GM12891 (cell line): ENCODE data around the gene CLIC6.
"Not testable (repeated sequence)": the region's sequence is repeated elsewhere in the genome, so short reads cannot be mapped to it uniquely, and the experiment has no call there.

Experiments used
- DNase-seq: peaks from one replicate; pipeline ENCODE4 v3.0.0; 2011; ENCODE audit warnings: low spot score; ENCODE audit not compliant: insufficient read length
- FAIRE-seq: peaks from 2 replicates; lab custom pipeline; 2011; peaks lifted over from hg19 to GRCh38; lab: Jason Lieb, UNC
- PAX5 ChIP-seq: IDR thresholded peaks from 2 replicates; pipeline ENCODE4 v1.6.1; 2011; ENCODE audit warnings: low read length, moderate library complexity, mild to moderate bottlenecking; ENCODE audit not compliant: insufficient read depth, severe bottlenecking
- POLR2A ChIP-seq: IDR thresholded peaks from 2 replicates; pipeline ENCODE4 v1.6.1; 2011; ENCODE audit warnings: low read depth, low read length, control low read depth
- POLR2AphosphoS5 ChIP-seq: IDR thresholded peaks from 2 replicates; pipeline ENCODE4 v1.6.1; 2011; ENCODE audit warnings: low read depth, low read length, control low read depth
- POU2F2 ChIP-seq: IDR thresholded peaks from 2 replicates; pipeline ENCODE4 v1.6.1; 2011; ENCODE audit warnings: low read depth, mild to moderate bottlenecking, control low read depth, low read length, moderate library complexity
- SPI1 ChIP-seq: IDR thresholded peaks from 2 replicates; pipeline ENCODE4 v1.6.1; 2011; ENCODE audit warnings: low read depth, low read length, control low read depth
- TAF1 ChIP-seq: IDR thresholded peaks from 2 replicates; pipeline ENCODE4 v1.6.1; 2011; ENCODE audit warnings: low read depth, low read length, control low read depth

CLIC6 gene

DNA sequence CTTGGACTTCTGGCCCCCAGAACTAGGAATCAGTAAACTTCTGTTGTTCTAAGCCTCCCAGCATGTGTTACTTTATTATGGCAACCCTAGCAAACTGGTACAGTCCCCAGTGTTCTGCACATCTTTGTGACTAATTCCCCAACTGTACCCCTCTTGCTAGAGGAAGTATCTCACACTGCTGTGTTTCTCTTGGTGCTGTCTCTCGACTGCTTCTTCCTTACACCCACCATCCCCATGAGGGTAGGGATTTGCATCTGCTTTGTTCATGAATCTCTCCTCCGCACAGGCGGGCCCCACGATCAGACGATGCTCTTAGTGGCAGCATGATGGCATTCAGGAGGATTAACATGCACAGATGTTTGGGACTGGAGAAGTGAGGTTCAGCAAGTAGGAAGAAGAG, 46.7 kb downstream of the CLIC6 start:
- DNase-seq = no peak
- no peak; the same call in 1 of the 2 replicates for TF ChIP-seq POU2F2
- peak; percentile 8; the same call in 1 of the 2 replicates for TF ChIP-seq SPI1
- FAIRE-seq = peak; percentile 50

DNA sequence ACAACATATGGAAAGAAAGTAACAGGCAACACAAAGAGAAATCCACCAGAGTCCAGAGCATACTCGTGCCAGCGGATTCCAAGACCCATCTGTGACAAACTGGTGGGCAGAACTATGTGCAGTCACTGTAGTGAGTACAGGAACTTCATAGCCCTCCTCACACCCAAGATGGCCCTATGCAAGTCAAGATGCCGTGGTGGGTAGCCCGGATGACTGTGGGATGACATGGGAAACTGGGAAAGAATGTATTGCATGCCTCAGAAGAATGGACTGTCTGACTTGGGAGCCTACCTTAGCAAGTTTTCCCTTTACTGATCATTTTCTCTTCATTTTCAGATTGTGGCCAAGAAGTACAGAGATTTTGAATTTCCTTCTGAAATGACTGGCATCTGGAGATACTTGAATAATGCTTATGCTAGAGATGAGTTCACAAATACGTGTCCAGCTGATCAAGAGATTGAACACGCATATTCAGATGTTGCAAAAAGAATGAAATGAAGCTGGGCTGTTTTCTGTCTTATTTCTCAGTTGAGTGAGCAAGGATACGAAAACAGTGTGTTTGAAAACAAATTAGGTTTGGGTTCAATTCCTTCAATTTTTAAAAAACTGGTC, 47.3 kb downstream of the CLIC6 start:
- DNase-seq (no peak), FAIRE-seq (no peak)
- TF ChIP-seq TAF1 = no peak

DNA sequence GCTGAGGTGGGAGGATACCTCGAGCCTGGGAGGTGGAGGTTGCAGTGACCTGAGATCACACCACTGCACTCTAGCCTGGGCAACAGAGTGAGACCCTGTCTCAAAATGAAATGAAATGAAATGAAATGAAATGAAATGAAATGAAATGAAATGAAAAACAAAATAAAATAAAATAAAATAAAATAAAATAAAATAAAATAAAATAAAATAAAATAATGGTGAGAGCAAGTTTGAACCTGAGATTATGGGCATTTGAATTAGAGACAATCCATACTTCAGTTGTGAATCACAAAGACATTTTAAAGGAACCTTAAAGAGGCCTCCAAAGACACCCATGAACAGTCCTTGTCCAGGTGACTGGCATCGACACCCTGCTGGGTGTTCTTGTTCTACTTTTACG, 49.7 kb downstream of the CLIC6 start:
- not testable (repeated sequence) for DNase-seq, FAIRE-seq

DNA sequence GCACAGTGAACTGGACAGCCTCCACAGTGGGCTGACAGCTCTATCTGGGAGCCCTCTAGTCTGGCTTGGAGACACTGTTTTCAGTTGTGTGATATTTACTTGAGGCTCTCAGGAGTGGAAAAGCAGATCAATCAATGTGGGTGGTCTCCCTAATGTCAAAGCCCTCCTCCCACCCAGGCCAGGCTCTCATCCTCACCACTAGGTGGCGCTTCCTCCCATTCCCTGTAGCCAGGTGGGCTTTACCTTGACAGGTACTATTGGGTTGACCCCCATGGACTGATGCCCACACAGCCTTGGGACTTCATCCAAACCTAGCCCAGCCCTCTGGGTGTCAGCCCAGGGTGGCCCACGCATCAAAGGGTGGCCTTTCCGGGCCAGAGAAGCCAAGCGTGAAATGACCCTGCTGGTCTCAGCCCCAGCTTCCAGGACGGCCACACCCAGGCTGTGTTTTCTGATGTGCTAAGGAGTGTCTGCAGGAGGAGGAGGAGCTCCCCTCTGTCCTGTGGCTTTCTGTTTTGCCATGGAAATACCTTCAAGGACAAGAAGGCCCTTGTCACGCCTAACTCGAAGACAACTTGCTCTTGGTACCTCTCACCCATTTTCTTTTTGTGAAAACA, 54.0 kb downstream of the CLIC6 start:
- DNase-seq (no peak), FAIRE-seq (no peak)
- TF ChIP-seq SPI1 (no peak), POLR2AphosphoS5 (no peak), TAF1 (no peak), POU2F2 (no peak), PAX5 (no peak), POLR2A (no peak)

DNA sequence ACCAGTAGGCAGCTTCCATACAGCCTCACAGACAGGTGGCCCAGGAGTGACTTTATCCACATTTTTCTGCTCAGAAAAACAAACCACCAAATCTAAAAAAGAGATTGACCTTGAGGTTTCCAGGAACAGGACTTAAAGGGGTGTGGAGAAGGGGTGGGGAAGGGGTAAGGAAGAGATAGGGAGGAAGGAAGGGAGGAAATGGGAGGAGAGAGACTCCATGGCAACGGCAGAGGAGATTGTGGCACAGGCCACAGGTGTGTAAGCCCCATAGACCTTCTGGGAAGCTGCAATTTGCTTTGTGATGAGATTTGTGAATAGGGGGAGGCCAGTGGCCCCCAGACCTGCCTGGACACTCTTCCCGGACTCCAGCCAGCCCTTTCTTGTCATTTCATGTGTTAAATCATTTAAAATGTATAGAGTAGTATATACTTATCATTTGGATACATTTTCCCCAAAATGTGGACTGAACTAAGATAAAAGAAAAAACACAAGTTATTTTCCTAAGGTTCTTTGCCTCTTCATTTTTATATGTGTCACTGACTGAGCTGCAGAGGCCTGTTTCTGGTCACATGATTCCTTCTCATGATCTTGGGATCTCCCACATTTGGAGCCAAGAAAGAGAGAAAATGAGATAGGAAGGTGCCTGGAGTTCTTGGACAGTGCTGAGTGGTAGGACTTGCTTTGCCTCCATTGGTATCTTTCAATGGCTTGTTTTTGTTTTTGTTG, 55.5 kb downstream of the CLIC6 start:
- no peak for FAIRE-seq
- no peak for DNase-seq
- TF ChIP-seq TAF1 (no peak), POLR2A (no peak), POU2F2 (no peak), POLR2AphosphoS5 (no peak), PAX5 (no peak), SPI1 (no peak)

DNA sequence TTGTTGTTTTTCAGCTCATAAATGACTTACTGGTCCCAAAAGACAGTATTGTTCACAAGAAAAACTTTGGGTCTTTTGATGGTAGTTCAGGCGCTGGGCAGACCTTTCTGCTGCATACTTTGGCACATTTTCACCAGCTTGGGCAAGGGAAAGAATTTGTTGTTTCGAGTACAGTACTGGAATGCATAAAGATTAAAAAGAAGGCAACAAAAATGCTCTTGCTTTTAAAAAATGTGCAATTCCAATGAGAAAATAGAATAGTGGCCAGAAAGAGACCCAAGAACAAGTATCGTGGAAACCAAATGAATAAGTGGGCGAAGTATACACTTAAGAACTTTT, 56.0 kb downstream of the CLIC6 start:
- TF ChIP-seq PAX5 = no peak
- TF ChIP-seq POLR2A = no peak
- no peak for TF ChIP-seq POLR2AphosphoS5
- no peak for TF ChIP-seq SPI1
- no peak for TF ChIP-seq TAF1
- TF ChIP-seq POU2F2 = no peak
- DNase-seq = no peak
- FAIRE-seq = no peak

DNA sequence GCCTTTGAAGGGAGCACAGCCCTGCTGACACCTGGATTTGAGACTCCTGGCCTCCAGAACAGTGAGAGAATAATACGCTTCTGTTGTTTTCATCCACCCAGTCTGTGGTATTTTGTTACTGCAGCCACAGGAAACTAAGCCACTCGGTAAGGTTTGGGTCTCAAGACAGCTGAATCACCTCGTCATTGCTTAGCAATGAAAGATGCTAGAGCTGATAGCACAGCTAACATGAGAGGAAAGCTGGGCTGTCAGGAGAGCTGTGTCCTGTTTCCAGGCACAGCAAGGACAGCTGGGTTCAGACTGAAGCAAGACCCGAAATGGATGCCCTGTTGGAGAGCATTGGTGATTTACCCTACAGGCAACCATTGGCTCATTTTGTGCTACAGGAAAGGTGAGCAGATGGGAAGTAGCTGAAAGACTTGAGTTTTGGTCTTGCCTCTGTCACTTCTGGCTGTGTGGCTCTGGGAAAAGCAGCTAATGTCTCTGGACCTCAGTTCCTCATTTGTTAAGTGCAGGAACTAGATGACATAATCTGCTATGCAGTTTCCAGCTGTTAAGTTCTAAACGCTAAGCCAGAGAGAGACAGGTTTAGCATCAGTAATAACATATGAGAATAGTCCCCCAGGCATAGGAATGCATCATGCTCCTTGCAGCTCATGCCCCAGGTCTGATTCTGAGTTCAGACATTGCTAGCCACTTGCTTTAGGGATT, 58.0 kb downstream of the CLIC6 start:
- no peak for DNase-seq
- peak; percentile 83 for TF ChIP-seq SPI1
- no peak for TF ChIP-seq TAF1
- TF ChIP-seq PAX5 = no peak
- no peak for FAIRE-seq

DNA sequence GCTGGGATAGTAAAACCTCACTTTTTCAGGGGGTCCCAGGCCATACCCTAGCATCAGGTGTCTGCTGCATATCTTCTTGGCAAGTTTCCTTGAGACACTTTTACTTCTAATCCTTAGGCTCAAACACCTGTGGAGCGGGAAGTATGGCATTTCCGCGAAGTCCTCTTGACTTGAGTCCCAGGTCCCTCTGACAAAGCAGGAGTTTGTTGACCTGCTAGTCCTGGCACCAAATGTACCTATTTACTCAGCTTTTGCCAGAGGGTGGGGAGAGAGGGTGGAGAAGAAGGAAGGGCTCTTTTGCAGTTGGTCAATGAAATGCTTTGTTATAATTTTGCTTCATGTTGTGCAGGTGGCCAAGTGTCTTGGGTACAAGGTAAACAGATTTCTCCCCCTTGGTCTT, 59.7 kb downstream of the CLIC6 start:
- no peak for DNase-seq
- no peak for FAIRE-seq
- no peak for TF ChIP-seq POU2F2
- TF ChIP-seq TAF1 = no peak
- TF ChIP-seq SPI1 = no peak
- TF ChIP-seq POLR2AphosphoS5 = no peak
- no peak for TF ChIP-seq PAX5
- no peak for TF ChIP-seq POLR2A

DNA sequence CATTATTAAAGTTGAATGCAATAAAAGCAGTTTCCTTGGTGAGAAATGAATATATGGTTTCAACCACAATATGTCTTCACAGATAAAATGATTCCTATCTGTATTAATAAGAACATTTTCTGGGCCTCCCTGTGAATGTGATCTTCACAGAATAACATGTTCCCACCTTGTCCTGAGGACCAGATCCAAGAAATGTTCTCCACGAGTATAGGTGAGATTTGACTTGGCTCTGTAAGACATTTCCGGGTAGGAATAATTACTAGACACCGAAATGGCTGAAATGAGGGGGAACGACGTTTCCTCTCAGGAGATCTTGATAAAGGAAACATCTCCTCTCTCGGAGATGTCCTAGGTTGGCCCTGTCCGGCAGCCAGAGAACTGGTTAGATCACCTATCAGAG, 61.4 kb downstream of the CLIC6 start:
- no peak for DNase-seq
- TF ChIP-seq POLR2AphosphoS5 = no peak
- no peak for TF ChIP-seq TAF1
- TF ChIP-seq POU2F2 = no peak
- no peak for TF ChIP-seq POLR2A
- no peak for TF ChIP-seq SPI1
- no peak for FAIRE-seq

DNA sequence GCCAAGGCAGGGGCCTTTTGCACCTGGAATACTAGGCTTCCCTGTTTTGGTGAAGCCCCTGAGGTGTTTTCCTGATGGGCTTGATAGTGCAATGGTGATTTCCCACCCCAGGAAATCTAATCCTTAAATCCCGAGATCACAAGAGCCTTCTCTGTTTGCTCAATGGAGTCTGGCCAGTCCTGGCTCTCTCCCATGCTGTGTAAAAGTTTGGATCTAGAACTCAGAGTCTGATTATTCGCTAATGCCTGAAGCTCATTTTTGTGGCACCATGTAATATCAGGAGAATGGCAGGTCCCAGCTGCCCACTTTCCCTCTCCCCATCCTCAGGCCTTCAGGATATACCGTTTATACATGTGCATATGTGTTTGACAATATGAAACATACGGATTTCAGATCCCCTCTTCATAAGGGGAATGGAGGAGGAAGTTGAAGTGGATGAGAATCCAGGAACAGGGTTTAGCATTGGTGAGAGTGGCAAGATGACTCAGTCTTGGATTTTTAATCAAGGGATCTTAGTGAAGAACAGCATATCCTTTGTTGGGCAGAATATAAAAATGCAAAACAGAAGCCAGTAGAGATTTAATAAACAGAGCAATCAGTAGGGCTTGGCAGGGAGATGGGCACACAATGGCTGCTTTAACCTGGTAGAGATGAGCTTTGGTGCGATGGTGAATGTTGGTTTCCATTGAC, 62.1 kb downstream of the CLIC6 start:
- FAIRE-seq = no peak

More for the DNA sequence above, 62.1 kb downstream of the CLIC6 start:
- no peak for DNase-seq
- no peak for TF ChIP-seq POLR2AphosphoS5
